Nephron progenitor cell (in vitro differentiated cells): ENCODE results near the gene PAX9.

Experiments used
- DNase-seq: peaks from one replicate; pipeline ENCODE4 v3.0.0; 2021
- H3K27ac Mint-ChIP-seq: 2 replicates; pipeline ENCODE4 v1.8.0; 2021; ENCODE audit warnings: mild to moderate bottlenecking, moderate library complexity, mixed read lengths
- H3K27me3 Mint-ChIP-seq: 2 replicates; pipeline ENCODE4 v1.8.0; 2021; ENCODE audit warnings: mild to moderate bottlenecking, low read depth, mixed read lengths; ENCODE audit not compliant: poor library complexity
- H3K36me3 Mint-ChIP-seq: 2 replicates; pipeline ENCODE4 v1.8.0; 2021; ENCODE audit warnings: low read depth, mixed read lengths
- H3K4me1 Mint-ChIP-seq: 2 replicates; pipeline ENCODE4 v1.8.0; 2021; ENCODE audit warnings: mixed read lengths
- H3K4me3 Mint-ChIP-seq: 2 replicates; pipeline ENCODE4 v1.8.0; 2021; ENCODE audit warnings: mild to moderate bottlenecking, moderate library complexity, mixed read lengths
- H3K9me3 Mint-ChIP-seq: 2 replicates; pipeline ENCODE4 v1.8.0; 2021; ENCODE audit warnings: mild to moderate bottlenecking, moderate library complexity, mixed read lengths
- CTCF ChIP-seq: fragments of 200-600 bp; sonication (generic); IDR thresholded peaks from 2 replicates; pipeline ENCODE4 v1.5.0; 2021; ENCODE audit warnings: antibody characterized with exemption

PAX9 gene

DNA sequence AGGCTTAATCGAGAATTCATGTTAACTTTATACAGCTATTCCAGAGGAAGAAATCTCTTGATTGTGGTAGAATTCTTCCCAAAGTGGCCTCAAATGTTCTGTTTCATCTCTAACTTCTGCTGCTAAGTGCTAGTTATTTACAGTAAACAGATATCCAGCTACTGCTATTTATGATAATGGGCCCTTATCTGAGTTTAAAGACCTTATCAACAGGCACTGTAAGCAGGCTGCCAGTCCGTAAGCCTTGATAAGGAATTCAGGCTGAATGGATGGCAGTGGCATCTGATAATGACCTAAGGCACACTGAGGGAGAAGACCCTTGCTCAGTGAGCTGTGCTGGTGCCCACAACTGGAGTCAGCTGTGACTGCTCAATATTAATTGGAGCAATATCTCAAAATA, 59.0 kb downstream of the PAX9 start:
- TF ChIP-seq CTCF, result no peak
- Mint-ChIP-seq H3K4me1 (peaks cover 9% of the 10 kb centered on the region), H3K9me3 (no peaks in the 10 kb centered on the region), H3K36me3 (no peaks in the 10 kb centered on the region), H3K27ac (no peak overlapping the region), H3K27me3 (peaks cover 8% of the 10 kb centered on the region), H3K4me3 (no peak overlapping the region)
- DNase-seq, result no peak

DNA sequence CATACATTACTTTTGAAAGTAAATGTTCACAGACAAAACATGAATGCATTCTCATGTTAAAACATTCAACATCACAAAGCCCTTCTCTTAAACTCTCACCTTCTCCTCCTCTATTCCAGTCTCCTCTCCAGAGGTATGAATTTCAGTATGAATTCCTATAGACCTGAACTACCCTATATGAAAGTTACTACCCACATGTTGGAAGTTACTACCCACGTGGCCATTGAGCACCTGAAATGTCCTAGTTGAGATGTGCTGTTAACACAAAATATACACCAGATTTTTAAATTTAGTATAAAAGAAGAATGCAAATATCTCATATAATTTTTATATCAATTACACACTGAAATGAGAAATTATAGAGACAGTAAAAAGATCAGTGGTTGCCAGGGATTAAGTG, 60.2 kb downstream of the PAX9 start:
- no peaks in the 10 kb centered on the region for H3K9me3 Mint-ChIP-seq
- no peak for TF ChIP-seq CTCF
- peaks cover 14% of the 10 kb centered on the region for H3K4me1 Mint-ChIP-seq
- DNase-seq, result no peak
- peaks cover 12% of the 10 kb centered on the region for H3K27me3 Mint-ChIP-seq
- no peaks in the 10 kb centered on the region for H3K36me3 Mint-ChIP-seq
- H3K27ac Mint-ChIP-seq, result no peak overlapping the region
- no peak overlapping the region for H3K4me3 Mint-ChIP-seq

- H3K4me3 Mint-ChIP-seq, result no peak overlapping the region
- no peak for TF ChIP-seq CTCF
- no peaks in the 10 kb centered on the region for H3K9me3 Mint-ChIP-seq
- peaks cover 19% of the 10 kb centered on the region for H3K4me1 Mint-ChIP-seq
- no peaks in the 10 kb centered on the region for H3K36me3 Mint-ChIP-seq
- H3K27ac Mint-ChIP-seq, result no peak overlapping the region
- DNase-seq, result no peak
- peaks cover 6% of the 10 kb centered on the region for H3K27me3 Mint-ChIP-seq
These were observed 61.9 kb downstream of the PAX9 start for GRCh38 chr14:36723530-36723929.

DNA sequence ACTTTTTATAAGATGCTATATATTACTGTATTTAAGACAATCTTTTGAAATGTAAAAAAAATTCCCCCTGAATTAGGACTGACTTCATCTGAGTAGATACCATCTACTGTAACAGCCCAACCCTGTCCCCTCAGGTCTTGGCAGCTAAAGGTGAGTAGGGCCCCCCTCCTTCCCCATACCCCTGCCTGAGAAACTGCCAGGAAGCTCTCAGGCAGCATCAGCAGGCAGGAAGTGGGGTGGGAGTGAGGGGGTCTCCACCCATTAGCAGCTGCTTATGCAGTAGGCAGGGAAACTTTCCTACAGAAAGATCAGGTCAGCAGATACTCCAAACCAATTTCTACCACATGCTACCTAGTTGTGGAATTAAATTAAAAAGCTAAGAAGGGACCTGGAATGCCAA, 62.5 kb downstream of the PAX9 start:
- H3K36me3 Mint-ChIP-seq, result no peaks in the 10 kb centered on the region
- H3K9me3 Mint-ChIP-seq, result no peaks in the 10 kb centered on the region
- peaks cover 6% of the 10 kb centered on the region for H3K27me3 Mint-ChIP-seq
- H3K4me3 Mint-ChIP-seq, result no peak overlapping the region
- no peak for TF ChIP-seq CTCF
- no peak for DNase-seq
- H3K27ac Mint-ChIP-seq, result peak overlapping the region; percentile 19
- H3K4me1 Mint-ChIP-seq, result peaks cover 19% of the 10 kb centered on the region

DNA sequence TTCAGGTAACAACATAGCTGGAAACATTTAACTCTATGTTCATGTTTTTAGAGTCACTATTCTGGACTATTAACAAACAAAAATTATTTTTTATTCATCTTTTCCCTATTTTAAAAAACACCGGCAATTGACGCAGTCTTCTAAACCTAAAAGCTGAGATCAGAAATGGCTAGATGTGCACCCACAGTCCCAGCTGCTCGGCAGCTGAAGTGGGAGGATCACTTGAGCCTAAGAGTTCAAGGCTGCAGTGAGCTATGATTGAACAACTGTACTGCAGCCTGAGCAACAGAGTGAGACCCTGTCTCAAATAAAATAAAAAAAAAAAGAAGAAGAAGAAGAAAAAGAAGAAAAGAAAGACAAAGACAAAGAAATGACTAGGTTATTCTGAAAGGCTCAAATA, 64.5 kb downstream of the PAX9 start:
- Mint-ChIP-seq H3K4me1 (peaks cover 19% of the 10 kb centered on the region), H3K9me3 (no peaks in the 10 kb centered on the region), H3K27me3 (peaks cover 6% of the 10 kb centered on the region), H3K27ac (no peak overlapping the region), H3K36me3 (no peaks in the 10 kb centered on the region), H3K4me3 (no peak overlapping the region)
- no peak for DNase-seq
- no peak for TF ChIP-seq CTCF
